ENCODE measurements around the gene ANKRD31.

The ANKRD31 gene

DNA sequence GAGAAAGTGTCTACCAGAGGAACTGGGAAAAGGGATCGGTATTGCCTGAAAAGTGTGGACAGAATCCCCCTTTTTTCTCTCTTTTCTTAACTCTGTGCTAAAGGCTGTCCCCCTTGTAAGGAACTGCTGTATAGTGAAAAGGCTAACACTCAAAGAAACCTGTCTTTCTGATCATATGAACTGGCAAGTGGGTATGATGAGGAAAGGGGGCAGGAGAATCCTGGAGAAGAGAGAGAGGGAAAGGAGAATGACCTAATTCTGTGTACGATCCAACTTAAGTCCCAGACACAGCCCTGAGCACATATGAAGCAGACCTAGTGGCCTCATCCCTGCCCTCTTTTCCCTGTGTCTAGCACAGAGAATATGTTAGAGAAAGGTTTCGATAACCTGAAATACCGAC, 967 bp downstream of the ANKRD31 start:
- Histone ChIP-seq H2AFZ (ENCODE audit: low read length) (peak overlapping the region; percentile 84), H3F3A (ENCODE audit: low read depth) (no peaks in the 10 kb centered on the region), H3K79me2 (ENCODE audit: insufficient read depth, low read length) (no peaks in the 10 kb centered on the region), H3K9ac (ENCODE audit: low read depth, low read length, poor library complexity, severe bottlenecking) (peak overlapping the region; percentile 83), H3K4me2 (ENCODE audit: low read depth, low read length, poor library complexity, severe bottlenecking) (peak overlapping the region; percentile 76), H3K27me3 (ENCODE audit: insufficient read depth, low read length, poor library complexity, severe bottlenecking) (no peaks in the 10 kb centered on the region), H3K36me3 (ENCODE audit: insufficient read depth, low read length) (no peaks in the 10 kb centered on the region), H3K9me3 (ENCODE audit: insufficient read depth, low read depth, low read length) (no peaks in the 10 kb centered on the region), H4K20me1 (ENCODE audit: insufficient read depth, low read length, poor library complexity, severe bottlenecking) (no peaks in the 10 kb centered on the region), H3K9me2 (replicated peaks; ENCODE audit: low read depth, low read length) (no peaks in the 10 kb centered on the region), H3K4me3 (ENCODE audit: low read length, poor library complexity, severe bottlenecking) (peak overlapping the region; percentile 79), H3K4me1 (ENCODE audit: insufficient read depth, low read length, poor library complexity, severe bottlenecking) (peaks cover 19% of the 10 kb centered on the region)
- TF ChIP-seq, protein P1, sequence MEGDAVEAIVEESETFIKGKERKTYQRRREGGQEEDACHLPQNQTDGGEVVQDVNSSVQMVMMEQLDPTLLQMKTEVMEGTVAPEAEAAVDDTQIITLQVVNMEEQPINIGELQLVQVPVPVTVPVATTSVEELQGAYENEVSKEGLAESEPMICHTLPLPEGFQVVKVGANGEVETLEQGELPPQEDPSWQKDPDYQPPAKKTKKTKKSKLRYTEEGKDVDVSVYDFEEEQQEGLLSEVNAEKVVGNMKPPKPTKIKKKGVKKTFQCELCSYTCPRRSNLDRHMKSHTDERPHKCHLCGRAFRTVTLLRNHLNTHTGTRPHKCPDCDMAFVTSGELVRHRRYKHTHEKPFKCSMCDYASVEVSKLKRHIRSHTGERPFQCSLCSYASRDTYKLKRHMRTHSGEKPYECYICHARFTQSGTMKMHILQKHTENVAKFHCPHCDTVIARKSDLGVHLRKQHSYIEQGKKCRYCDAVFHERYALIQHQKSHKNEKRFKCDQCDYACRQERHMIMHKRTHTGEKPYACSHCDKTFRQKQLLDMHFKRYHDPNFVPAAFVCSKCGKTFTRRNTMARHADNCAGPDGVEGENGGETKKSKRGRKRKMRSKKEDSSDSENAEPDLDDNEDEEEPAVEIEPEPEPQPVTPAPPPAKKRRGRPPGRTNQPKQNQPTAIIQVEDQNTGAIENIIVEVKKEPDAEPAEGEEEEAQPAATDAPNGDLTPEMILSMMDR (conservative IDR thresholded peaks at IDR 0.05; ENCODE audit: low read length) = no peak
- TF ChIP-seq EZH2phosphoT487 (IDR thresholded peaks at IDR 0.05; ENCODE audit: borderline replicate concordance) = no peak

DNA sequence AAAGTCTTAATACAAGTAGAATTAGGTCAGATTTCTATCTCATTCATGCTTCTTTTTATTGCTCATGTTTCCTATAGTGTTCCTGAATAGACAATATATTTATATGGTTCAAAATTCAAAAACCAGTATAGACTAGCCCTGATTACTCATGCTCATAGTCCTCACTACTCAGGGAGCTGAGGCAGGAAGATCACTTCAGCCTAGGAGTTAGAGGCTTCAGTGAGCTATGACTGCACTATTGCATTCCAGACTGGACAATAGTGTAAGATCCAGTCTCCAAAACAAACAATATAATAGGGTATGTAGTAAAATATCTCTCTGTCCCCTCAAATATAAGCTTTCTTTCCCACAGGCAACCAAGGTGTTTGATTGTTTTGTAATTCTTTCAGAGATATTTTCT, 2.4 kb downstream of the ANKRD31 start:
- H3K9me2 ChIP-seq (replicated peaks; ENCODE audit: low read depth, low read length) = no peaks in the 10 kb centered on the region
- no peaks in the 10 kb centered on the region for H3F3A ChIP-seq (ENCODE audit: low read depth)
- no peaks in the 10 kb centered on the region for H3K27me3 ChIP-seq (ENCODE audit: insufficient read depth, low read length, poor library complexity, severe bottlenecking)
- H3K9ac ChIP-seq (ENCODE audit: low read depth, low read length, poor library complexity, severe bottlenecking) = no peak overlapping the region
- TF ChIP-seq, protein P1 (conservative IDR thresholded peaks at IDR 0.05; ENCODE audit: low read length) = no peak
- no peak for TF ChIP-seq EZH2phosphoT487 (IDR thresholded peaks at IDR 0.05; ENCODE audit: borderline replicate concordance)
- H3K4me1 ChIP-seq (ENCODE audit: insufficient read depth, low read length, poor library complexity, severe bottlenecking) = peaks cover 19% of the 10 kb centered on the region
- no peak overlapping the region for H2AFZ ChIP-seq (ENCODE audit: low read length)
- H3K9me3 ChIP-seq (ENCODE audit: insufficient read depth, low read depth, low read length) = no peaks in the 10 kb centered on the region
- H3K79me2 ChIP-seq (ENCODE audit: insufficient read depth, low read length) = no peaks in the 10 kb centered on the region
- H3K4me3 ChIP-seq (ENCODE audit: low read length, poor library complexity, severe bottlenecking) = no peak overlapping the region
- no peaks in the 10 kb centered on the region for H4K20me1 ChIP-seq (ENCODE audit: insufficient read depth, low read length, poor library complexity, severe bottlenecking)
- H3K4me2 ChIP-seq (ENCODE audit: low read depth, low read length, poor library complexity, severe bottlenecking) = no peak overlapping the region
- H3K36me3 ChIP-seq (ENCODE audit: insufficient read depth, low read length) = no peaks in the 10 kb centered on the region

DNA sequence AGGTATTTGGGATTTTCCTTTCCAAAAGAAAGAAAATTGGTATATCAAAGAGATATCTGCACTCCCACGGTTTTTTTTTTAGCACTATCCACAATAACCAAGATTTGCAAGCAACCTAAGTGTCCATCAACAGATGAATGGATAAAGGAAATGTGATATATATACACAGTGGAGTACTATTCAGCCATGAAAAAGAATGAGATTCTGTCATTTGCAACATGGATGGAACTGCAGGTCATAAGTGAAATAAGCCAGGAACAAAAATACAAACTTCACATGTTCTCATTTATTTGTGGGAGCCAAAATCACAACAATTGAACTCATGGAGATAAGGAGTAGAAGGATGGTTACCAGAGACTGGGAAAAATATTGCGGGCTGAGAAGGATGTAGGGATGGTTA, 9.8 kb downstream of the ANKRD31 start:
- H4K20me1 ChIP-seq (ENCODE audit: insufficient read depth, low read length, poor library complexity, severe bottlenecking) = no peaks in the 10 kb centered on the region
- TF ChIP-seq, protein P1 (conservative IDR thresholded peaks at IDR 0.05; ENCODE audit: low read length) = no peak
- TF ChIP-seq EZH2phosphoT487 (IDR thresholded peaks at IDR 0.05; ENCODE audit: borderline replicate concordance) = no peak
- no peaks in the 10 kb centered on the region for H3K27me3 ChIP-seq (ENCODE audit: insufficient read depth, low read length, poor library complexity, severe bottlenecking)

More for the DNA sequence above, 9.8 kb downstream of the ANKRD31 start:
- H3K4me2 ChIP-seq (ENCODE audit: low read depth, low read length, poor library complexity, severe bottlenecking) = no peak overlapping the region
- H3K79me2 ChIP-seq (ENCODE audit: insufficient read depth, low read length) = no peaks in the 10 kb centered on the region
- H2AFZ ChIP-seq (ENCODE audit: low read length) = no peak overlapping the region
- no peak overlapping the region for H3K9ac ChIP-seq (ENCODE audit: low read depth, low read length, poor library complexity, severe bottlenecking)
- no peaks in the 10 kb centered on the region for H3F3A ChIP-seq (ENCODE audit: low read depth)
- no peaks in the 10 kb centered on the region for H3K9me3 ChIP-seq (ENCODE audit: insufficient read depth, low read depth, low read length)
- peaks cover 11% of the 10 kb centered on the region for H3K4me1 ChIP-seq (ENCODE audit: insufficient read depth, low read length, poor library complexity, severe bottlenecking)
- no peaks in the 10 kb centered on the region for H3K9me2 ChIP-seq (replicated peaks; ENCODE audit: low read depth, low read length)
- H3K4me3 ChIP-seq (ENCODE audit: low read length, poor library complexity, severe bottlenecking) = no peak overlapping the region
- no peaks in the 10 kb centered on the region for H3K36me3 ChIP-seq (ENCODE audit: insufficient read depth, low read length)
